Nephron (organoid): ENCODE results near the gene WDR4.

Source experiments
- H3K27ac Mint-ChIP-seq, 3 experiments: 2 replicates each; pipeline ENCODE4 v1.8.0; 2020; ENCODE audit warnings: mixed read lengths in 3 of 3, mild to moderate bottlenecking in 2 of 3, moderate library complexity in 1 of 3
- H3K27me3 Mint-ChIP-seq: 2 replicates; pipeline ENCODE4 v1.8.0; 2021; ENCODE audit warnings: low read depth, mild to moderate bottlenecking, moderate library complexity, mixed read lengths
- H3K36me3 Mint-ChIP-seq: 2 replicates; pipeline ENCODE4 v1.8.0; 2020; ENCODE audit warnings: low read depth, mixed read lengths
- H3K4me1 Mint-ChIP-seq: 2 replicates; pipeline ENCODE4 v1.8.0; 2020; ENCODE audit warnings: mixed read lengths
- H3K4me3 Mint-ChIP-seq, 3 experiments: 2 replicates each; pipeline ENCODE4 v1.8.0; 2020; ENCODE audit warnings: mild to moderate bottlenecking in 3 of 3, mixed read lengths in 3 of 3, moderate library complexity in 2 of 3
- H3K9me3 Mint-ChIP-seq: 2 replicates; pipeline ENCODE4 v1.8.0; 2020; ENCODE audit warnings: mixed read lengths
- CTCF ChIP-seq, 3 experiments: fragments of 200-600 bp; sonication (generic); IDR thresholded peaks; one replicate each; pipeline ENCODE4 v1.5.0; 2021; ENCODE audit warnings: antibody characterized with exemption in 3 of 3; ENCODE audit not compliant: unreplicated experiment in 3 of 3

Gene WDR4

GRCh38 chr21:42853621-42854020 lies 25.7 kb downstream of the WDR4 start:
- H3K27me3 Mint-ChIP-seq = no peaks in the 10 kb centered on the region
- peaks cover 5% of the 10 kb centered on the region for H3K4me1 Mint-ChIP-seq
- no peak overlapping the region for H3K27ac Mint-ChIP-seq
- H3K36me3 Mint-ChIP-seq = peaks cover 62% of the 10 kb centered on the region
- no peak for TF ChIP-seq CTCF (IDR thresholded peaks at IDR 0.05; ENCODE audit: unreplicated experiment in 3 of 3)
- no peak overlapping the region for H3K4me3 Mint-ChIP-seq
- no peaks in the 10 kb centered on the region for H3K9me3 Mint-ChIP-seq

- TF ChIP-seq CTCF (IDR thresholded peaks at IDR 0.05; ENCODE audit: unreplicated experiment in 3 of 3) = no peak
- Mint-ChIP-seq H3K4me3 (no peak overlapping the region), H3K27me3 (no peaks in the 10 kb centered on the region), H3K4me1 (no peaks in the 10 kb centered on the region), H3K27ac (no peak overlapping the region), H3K36me3 (peaks cover 61% of the 10 kb centered on the region), H3K9me3 (no peaks in the 10 kb centered on the region)
These were observed 26.3 kb downstream of the WDR4 start for GRCh38 chr21:42852925-42853570.

- H3K4me1 Mint-ChIP-seq = no peaks in the 10 kb centered on the region
- TF ChIP-seq CTCF (IDR thresholded peaks at IDR 0.05; ENCODE audit: unreplicated experiment in 3 of 3) = no peak
- no peak overlapping the region for H3K4me3 Mint-ChIP-seq
- no peaks in the 10 kb centered on the region for H3K9me3 Mint-ChIP-seq
- H3K36me3 Mint-ChIP-seq = peaks cover 52% of the 10 kb centered on the region
- H3K27me3 Mint-ChIP-seq = no peaks in the 10 kb centered on the region
- H3K27ac Mint-ChIP-seq = peak overlapping the region in 1 of 3 experiments; percentile 26
These were observed 27.3 kb downstream of the WDR4 start for GRCh38 chr21:42851812-42852665.

- TF ChIP-seq CTCF (IDR thresholded peaks at IDR 0.05; ENCODE audit: unreplicated experiment in 3 of 3) = no peak
- Mint-ChIP-seq H3K27ac (no peak overlapping the region), H3K36me3 (peaks cover 44% of the 10 kb centered on the region), H3K27me3 (no peaks in the 10 kb centered on the region), H3K9me3 (no peaks in the 10 kb centered on the region), H3K4me1 (no peaks in the 10 kb centered on the region), H3K4me3 (no peak overlapping the region)
These were observed 28.4 kb downstream of the WDR4 start for GRCh38 chr21:42850866-42851391.

GRCh38 chr21:42850463-42850862 lies 28.9 kb downstream of the WDR4 start:
- no peaks in the 10 kb centered on the region for H3K27me3 Mint-ChIP-seq
- TF ChIP-seq CTCF (IDR thresholded peaks at IDR 0.05; ENCODE audit: unreplicated experiment in 3 of 3) = no peak

More at GRCh38 chr21:42850463-42850862, 28.9 kb downstream of the WDR4 start:
- H3K9me3 Mint-ChIP-seq = no peaks in the 10 kb centered on the region
- no peak overlapping the region for H3K4me3 Mint-ChIP-seq
- H3K27ac Mint-ChIP-seq = no peak overlapping the region
- peaks cover 42% of the 10 kb centered on the region for H3K36me3 Mint-ChIP-seq
- H3K4me1 Mint-ChIP-seq = no peaks in the 10 kb centered on the region
